ENCODE measurements around the gene METRNL.
"Not testable (repeated sequence)": the region's sequence is repeated elsewhere in the genome, so short reads cannot be mapped to it uniquely, and the experiment has no call there.

DNA sequence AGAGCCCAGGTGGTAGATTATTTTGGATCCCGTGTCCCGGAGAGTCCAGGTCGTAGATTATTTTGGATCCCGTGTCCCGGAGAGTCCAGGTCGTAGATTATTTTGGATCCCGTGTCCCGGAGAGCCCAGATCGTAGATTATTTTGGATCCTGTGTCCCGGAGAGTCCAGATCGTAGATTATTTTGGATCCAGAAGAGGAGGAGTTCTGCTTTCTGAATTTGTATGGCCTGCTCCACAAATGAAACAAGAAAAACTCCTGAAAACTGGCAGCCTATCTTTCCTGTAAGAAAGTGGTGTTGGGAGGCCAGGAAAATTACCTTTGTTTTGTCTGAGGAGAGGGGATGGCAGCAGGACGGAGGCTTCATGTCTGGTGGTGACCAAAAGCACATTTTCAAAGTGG lies 42.1 kb downstream of the METRNL start:
- TF ChIP-seq, protein P1, sequence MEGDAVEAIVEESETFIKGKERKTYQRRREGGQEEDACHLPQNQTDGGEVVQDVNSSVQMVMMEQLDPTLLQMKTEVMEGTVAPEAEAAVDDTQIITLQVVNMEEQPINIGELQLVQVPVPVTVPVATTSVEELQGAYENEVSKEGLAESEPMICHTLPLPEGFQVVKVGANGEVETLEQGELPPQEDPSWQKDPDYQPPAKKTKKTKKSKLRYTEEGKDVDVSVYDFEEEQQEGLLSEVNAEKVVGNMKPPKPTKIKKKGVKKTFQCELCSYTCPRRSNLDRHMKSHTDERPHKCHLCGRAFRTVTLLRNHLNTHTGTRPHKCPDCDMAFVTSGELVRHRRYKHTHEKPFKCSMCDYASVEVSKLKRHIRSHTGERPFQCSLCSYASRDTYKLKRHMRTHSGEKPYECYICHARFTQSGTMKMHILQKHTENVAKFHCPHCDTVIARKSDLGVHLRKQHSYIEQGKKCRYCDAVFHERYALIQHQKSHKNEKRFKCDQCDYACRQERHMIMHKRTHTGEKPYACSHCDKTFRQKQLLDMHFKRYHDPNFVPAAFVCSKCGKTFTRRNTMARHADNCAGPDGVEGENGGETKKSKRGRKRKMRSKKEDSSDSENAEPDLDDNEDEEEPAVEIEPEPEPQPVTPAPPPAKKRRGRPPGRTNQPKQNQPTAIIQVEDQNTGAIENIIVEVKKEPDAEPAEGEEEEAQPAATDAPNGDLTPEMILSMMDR (IDR thresholded peaks at IDR 0.05; ENCODE audit: insufficient read depth, low read length, poor library complexity, severe bottlenecking) = not testable (repeated sequence)
- not testable (repeated sequence) for TF ChIP-seq EZH2phosphoT487 (conservative IDR thresholded peaks at IDR 0.05; ENCODE audit: low read length)

All from SU-DHL-6 (cell line).